Camera-type eye (tissue), 1 donor: ENCODE results near the gene NPB. TPM values are rescaled to one million over a fixed set of nuclear protein-coding genes. Genes with fewer than 3 reads are reported as not detected.

Source experiments
- total RNA-seq: library from RNA; depleted of rRNA; stranded (reverse); fragments of >200 nt; gene quantifications from one replicate; pipeline ENCODE4 v1.2.3, GENCODE V29; 2014

The NPB gene
- 4.9 TPM for total RNA-seq

DNA sequence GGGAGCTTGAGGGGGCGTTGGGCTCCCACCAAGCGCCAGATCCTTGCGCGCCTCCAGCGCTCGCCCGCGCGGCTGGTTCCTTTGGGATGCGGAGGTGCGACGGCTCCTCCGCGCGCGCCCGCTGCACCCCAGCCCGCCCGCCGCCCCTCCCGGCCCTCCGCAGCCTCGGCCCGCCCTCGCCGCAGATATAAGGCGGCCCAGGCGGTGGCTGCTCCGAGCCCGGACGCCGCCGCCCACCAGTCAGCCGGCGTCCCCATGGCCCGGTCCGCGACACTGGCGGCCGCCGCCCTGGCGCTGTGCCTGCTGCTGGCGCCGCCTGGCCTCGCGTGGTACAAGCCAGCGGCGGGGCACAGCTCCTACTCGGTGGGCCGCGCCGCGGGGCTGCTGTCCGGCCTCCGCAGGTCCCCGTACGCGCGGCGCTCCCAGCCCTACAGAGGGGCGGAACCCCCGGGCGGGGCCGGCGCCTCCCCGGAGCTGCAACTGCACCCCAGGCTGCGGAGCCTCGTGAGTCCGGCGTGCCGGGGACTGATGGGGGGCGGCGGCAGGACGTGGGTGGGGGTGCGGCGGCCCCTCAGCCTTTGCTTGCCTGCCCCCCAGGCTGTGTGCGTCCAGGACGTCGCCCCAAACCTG, at the start of gene NPB:
TSS of gene NPB (plus strand) at position 216 of the 630 bp plus-strand sequence. CDS start at position 256, 40 bp downstream.

DNA sequence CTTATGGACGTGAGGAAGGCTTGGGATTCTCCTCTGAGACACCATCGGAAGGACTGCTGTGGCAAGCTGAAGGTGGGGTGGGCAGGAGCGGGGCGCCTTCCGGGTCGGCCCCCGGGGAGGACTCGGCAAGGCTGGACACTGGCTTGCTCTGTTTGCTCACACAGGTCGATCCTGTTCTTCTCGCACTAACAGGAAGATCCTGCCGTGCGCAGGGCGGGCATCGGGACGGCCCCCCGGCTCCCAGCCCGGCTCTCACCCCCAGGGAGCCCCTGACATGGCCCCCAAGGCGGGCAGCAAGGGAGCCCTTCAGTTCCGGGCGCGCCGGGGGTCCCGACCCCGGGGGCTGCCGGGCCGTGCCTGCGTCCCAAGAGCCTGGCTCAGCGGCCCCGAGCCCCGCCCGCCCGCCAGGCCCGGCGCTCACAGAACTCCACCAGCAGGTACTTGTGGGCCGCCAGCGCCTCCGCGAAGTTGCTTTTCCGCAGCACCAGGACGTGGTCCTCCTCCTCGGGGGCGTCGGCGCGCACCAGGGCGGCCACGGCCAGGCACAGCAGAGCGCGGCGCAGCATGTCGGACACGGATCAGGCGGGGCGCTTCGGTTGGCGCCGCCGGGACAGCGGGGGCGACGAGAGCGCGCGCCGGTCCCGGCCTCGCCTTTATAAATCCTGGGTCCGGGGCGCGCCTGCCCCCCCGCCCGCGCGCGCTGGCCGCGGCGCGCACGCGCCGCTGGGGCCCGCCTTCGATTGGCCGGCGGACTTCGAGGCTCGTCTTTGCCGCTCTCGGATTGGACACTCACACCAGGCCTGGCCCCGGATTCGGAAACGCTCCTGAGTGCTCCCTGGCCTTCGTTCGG, 41.9 kb upstream of the NPB start, which contains the start of gene P4HB:
TSS of gene P4HB (minus strand) at position 630 of the 850 bp plus-strand sequence. CDS start at position 566, 64 bp downstream.

DNA sequence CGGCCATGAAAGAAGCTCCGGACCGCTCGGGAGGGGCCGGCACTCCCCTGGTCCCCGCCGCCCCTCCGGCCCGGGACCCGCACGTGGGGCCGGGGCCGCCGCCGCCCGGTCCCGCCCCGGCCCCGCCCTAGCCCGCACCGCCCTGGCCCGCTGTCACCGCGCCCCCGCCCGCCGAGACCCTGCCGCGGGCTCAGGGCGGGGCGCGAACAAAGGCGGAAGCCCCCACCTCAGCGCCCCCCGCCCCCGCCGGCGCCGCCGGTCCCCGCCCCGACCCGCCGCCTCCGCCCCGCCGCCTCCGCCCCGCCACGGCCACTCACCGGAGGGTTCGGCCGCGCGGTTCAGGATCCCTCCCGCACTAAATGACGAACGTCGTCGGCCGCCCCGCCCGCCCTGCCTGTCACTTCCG, 31.1 kb upstream of the NPB start, which contains the start of gene ARHGDIA:
TSS of gene ARHGDIA (minus strand) at position 357 of the 406 bp plus-strand sequence. CDS start 1,407 bp downstream, outside the sequence.

DNA sequence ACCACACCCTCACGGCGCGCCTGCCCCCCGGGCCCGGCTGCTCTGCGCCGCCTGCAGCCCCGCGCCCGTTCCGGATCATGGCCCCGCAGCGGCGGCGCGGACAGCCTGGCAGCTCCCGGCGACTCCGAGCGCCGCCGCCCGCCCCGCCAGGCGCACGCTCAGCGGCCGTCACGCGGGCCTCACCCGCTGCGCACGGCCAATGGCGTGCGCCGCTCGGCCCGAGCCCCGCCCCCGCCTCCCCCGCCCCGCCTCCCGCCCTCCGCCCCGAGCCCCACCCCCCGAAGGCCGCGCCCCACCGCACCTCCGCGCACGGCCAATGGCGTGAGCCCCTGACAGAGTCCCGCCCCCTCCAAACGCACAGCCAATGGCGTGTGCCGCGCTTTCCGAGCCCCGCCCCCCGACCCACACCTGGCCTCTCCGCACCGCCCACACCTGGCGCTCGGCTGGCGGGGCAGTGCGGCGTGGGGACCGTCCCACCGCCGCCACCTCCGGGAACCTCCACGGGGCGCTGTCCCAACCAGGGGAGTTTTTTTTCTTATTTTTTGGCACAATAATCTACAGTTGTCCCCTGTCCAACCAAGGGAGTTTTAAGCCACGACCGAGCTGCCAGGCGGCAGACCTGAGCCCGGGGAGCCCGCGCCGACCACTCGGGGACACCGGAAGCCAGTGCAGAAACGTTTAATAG, 9.4 kb downstream of the NPB start, which contains the start of gene PCYT2:
TSS of gene PCYT2 (minus strand) at position 123 of the 685 bp plus-strand sequence. CDS start at position 79, 44 bp downstream.

DNA sequence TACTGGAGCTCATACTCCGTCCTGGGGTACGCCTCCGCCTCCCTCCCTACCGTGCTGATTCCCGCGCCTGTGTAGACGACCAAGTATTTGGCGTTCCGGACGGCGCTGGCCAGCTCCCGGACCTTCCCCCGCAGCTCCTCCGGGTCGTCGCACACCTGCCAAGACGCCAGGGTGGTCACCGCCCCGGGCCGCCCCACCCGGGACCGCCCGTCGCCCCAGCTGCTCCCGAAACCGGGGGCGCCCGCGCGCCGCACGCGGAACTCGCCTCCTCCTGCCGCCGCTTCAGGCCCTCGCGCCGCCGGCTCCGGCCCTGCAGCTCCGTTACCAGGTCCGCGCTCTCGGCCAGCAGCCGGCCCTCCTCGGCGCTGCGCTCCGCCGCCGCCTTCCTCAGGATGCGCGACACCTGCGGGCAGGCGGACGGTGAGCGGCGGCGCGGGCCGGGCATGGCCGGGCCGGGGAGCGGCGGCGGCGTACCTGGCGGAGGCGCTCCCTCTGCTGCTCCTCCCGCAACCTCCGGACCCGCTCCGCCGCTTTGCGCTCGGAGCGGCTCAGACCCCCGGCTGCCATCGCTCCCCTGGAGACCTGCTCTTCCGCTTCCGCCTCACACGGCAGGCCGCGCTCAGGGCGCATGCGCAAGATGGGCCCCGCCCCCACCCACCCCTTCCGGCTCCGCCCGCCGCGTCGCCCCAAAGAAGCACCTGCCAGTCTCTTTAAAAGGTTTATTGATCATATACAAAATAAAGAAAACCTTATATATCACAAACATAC, 15.7 kb downstream of the NPB start, which contains the start of gene SIRT7:
TSS of gene SIRT7 (minus strand) at position 612 of the 768 bp plus-strand sequence. CDS start at position 567, 45 bp downstream.

DNA sequence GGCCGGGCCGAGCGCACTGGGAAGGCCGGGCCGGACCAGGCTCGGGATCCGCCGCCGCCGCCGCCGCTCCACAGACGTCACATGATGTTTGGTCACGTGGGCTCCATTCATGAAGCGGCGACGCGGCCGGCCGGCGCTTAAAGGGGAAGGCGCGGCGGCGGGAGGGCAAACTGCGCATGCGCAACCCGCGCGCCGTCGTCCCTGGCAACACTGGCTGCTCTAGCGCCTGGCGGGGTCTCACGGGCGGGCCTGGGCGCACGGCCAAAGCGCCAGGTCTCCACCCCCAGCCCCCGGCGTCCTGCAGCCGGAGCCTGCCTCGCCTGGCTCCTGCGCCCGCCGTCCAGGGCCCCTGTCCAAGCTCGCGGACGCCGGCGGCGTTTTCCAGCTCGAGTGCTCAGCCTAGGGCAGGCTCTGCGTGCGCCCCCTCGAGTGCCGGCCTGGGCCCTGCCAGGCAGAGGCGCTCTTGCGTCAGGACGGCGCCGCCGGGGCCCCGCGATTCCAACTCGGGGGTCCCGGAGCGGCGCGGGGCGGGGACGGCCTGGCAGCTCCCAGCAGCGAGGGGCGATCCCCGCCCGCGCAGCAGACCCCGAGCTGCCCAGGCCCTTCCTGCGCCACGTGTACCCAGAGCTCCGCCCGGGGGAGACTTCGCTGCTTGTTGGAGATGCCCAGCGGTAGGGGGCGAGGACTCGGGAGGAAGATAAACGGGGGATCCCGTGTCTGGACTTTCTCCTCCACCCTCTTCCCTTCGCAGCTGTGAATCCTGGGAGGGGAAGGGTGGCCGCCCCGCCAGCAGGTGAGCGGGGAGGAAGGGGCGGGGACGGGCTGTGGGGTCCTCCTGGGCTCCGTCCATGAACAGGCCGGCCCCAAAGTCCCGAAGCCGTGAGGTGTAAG, 25.9 kb downstream of the NPB start, which contains the start of gene MAFG:
TSS of gene MAFG (minus strand) at position 83 of the 891 bp plus-strand sequence. CDS start 4,550 bp downstream, outside the sequence.

DNA sequence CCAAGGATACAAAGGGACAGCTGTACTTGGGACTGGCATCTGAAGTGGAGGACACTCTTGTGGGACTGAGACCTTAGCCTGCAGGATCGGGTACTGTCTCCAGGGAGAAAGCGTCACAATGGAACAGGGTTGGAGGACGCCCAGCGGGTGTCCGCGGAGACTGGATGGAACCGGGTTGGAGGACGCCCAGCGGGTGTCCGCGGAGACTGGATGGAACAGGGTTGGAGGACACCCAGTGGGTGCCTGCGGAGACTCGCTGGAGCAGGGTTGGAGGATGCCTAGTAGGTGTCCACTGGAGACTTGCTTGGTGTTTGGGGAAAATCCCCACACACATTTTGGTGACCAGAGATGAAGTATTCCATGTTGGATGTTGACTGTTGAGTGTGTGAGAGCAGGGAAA, 45.2 kb downstream of the NPB start, which contains the start of gene MYADML2:
TSS of gene MYADML2 (minus strand) at position 45 of the 400 bp plus-strand sequence. CDS start 5,492 bp downstream, outside the sequence.

Other genes starting within 250 kb of the NPB start
- 6.4 TPM for gene PDE6G, start 245.7 kb upstream of the NPB start, total RNA-seq
- 21.6 TPM for gene OXLD1, start 235.6 kb upstream of the NPB start, total RNA-seq
- gene CCDC137, start 235.5 kb upstream of the NPB start, total RNA-seq, result 33.9 TPM
- 39.8 TPM for gene ARL16, start 218.4 kb upstream of the NPB start, total RNA-seq
- 54.9 TPM for gene HGS, start 218.2 kb upstream of the NPB start, total RNA-seq
- gene MRPL12, start 198.9 kb upstream of the NPB start, total RNA-seq, result 9.3 TPM
- gene SLC25A10, start 190.0 kb upstream of the NPB start, total RNA-seq, result 12.3 TPM
- 0.27 TPM for gene GCGR, start 98.1 kb upstream of the NPB start, total RNA-seq
- 76.1 TPM for gene MCRIP1, start 68.9 kb upstream of the NPB start, total RNA-seq
- not detected for gene PPP1R27, start 67.2 kb upstream of the NPB start, total RNA-seq
- 232 TPM for gene P4HB, start 41.7 kb upstream of the NPB start, total RNA-seq
- 54.5 TPM for gene ARHGDIA, start 30.9 kb upstream of the NPB start, total RNA-seq
- gene ALYREF, start 10.7 kb upstream of the NPB start, total RNA-seq, result 77.1 TPM
- gene ANAPC11, start 10.5 kb upstream of the NPB start, total RNA-seq, result 86.6 TPM
- gene PCYT2, start 9.2 kb downstream of the NPB start, total RNA-seq, result 16.2 TPM
- gene SIRT7, start 15.9 kb downstream of the NPB start, total RNA-seq, result 13.4 TPM
- gene MAFG, start 25.5 kb downstream of the NPB start, total RNA-seq, result 17.0 TPM
- 54.3 TPM for gene PYCR1, start 35.1 kb downstream of the NPB start, total RNA-seq
- 3.1 TPM for gene MYADML2, start 45.0 kb downstream of the NPB start, total RNA-seq
- gene NOTUM, start 58.9 kb downstream of the NPB start, total RNA-seq, result 2.0 TPM
- gene ASPSCR1, start 75.4 kb downstream of the NPB start, total RNA-seq, result 29.6 TPM
- gene CENPX, start 120.6 kb downstream of the NPB start, total RNA-seq, result 20.3 TPM
- 15.0 TPM for gene LRRC45, start 121.1 kb downstream of the NPB start, total RNA-seq
- gene RAC3, start 129.4 kb downstream of the NPB start, total RNA-seq, result 17.8 TPM
- 39.0 TPM for gene DCXR, start 135.5 kb downstream of the NPB start, total RNA-seq
- gene RFNG, start 149.6 kb downstream of the NPB start, total RNA-seq, result 43.2 TPM
- 120 TPM for gene GPS1, start 149.7 kb downstream of the NPB start, total RNA-seq
- gene DUS1L, start 163.6 kb downstream of the NPB start, total RNA-seq, result 60.2 TPM
- 61.6 TPM for gene FASN, start 196.0 kb downstream of the NPB start, total RNA-seq